ENCODE measurements around the gene WDR82. TPM values are rescaled to one million over a fixed set of nuclear protein-coding genes. Genes with fewer than 3 reads are reported as not detected.
"Not testable (repeated sequence)": the region's sequence is repeated elsewhere in the genome, so short reads cannot be mapped to it uniquely, and the experiment has no call there.

Gene WDR82
- total RNA-seq, 1 experiment from 2014 or later = 44.5 TPM

GRCh38 chr3:52288674-52289073 is 10.2 kb upstream of the WDR82 start:
- Histone ChIP-seq H3K9me2 (ENCODE audit: insufficient read depth) (no peaks in the 10 kb centered on the region), H3F3A (ENCODE audit: insufficient read depth, low read depth) (no peaks in the 10 kb centered on the region), H3K4me2 (peak overlapping the region; percentile 84), H3K27ac (no peak overlapping the region), H4K20me1 (ENCODE audit: insufficient read depth) (no peaks in the 10 kb centered on the region), H3K36me3 (ENCODE audit: low read depth) (no peaks in the 10 kb centered on the region), H3K79me2 (ENCODE audit: low read depth) (peaks cover 6% of the 10 kb centered on the region; the same call in 1 of the 2 replicates), H3K4me1 (replicated peaks; ENCODE audit: insufficient read depth) (peaks cover 7% of the 10 kb centered on the region; the same call in 1 of the 2 replicates), H3K4me3 (peak overlapping the region; percentile 79), H2AFZ (no peak overlapping the region), H3K27me3 (ENCODE audit: insufficient read depth, low read depth) (no peaks in the 10 kb centered on the region), H3K9me3 (ENCODE audit: insufficient read depth, low read depth) (no peaks in the 10 kb centered on the region)
- no peak for DNase-seq
- CTCF ChIA-PET = no interaction called here
- no TSS peak for BruUV-seq (replicated peaks)
- POLR2A ChIA-PET (ENCODE audit: unreplicated experiment) = interaction anchor here (0.6 to 0.7 kb wide), 2 partner anchors 11 to 298 kb away, joined by 3 to 4 read pairs; no protein-coding TSS in a partner anchor
- TF ChIP-seq CTCF (conservative IDR thresholded peaks at IDR 0.05) = no peak
- TF ChIP-seq EZH2 (IDR thresholded peaks at IDR 0.05; ENCODE audit: low read depth) = no peak
- intact Hi-C loops (cut with micrococcal nuclease; ENCODE audit: unreplicated experiment) = loop anchor here (5.0 kb wide), 1 partner anchor 71 kb away; no protein-coding TSS in a partner anchor

GRCh38 chr3:52286777-52287110 is 8.3 kb upstream of the WDR82 start:
- ChIA-PET CTCF (interaction anchor here (0.6 kb wide), 1 partner anchor 27 kb away, joined by 3 read pairs; no protein-coding TSS in a partner anchor), POLR2A (ENCODE audit: unreplicated experiment) (interaction anchor here (0.7 kb wide), 1 partner anchor 66 kb away, joined by 4 read pairs; no protein-coding TSS in a partner anchor)
- H4K20me1 ChIP-seq (ENCODE audit: insufficient read depth) = no peaks in the 10 kb centered on the region
- H3K9me2 ChIP-seq (ENCODE audit: insufficient read depth) = no peaks in the 10 kb centered on the region
- intact Hi-C loops (cut with micrococcal nuclease; ENCODE audit: unreplicated experiment) = loop anchor here (5.0 kb wide), 1 partner anchor 69 kb away; no protein-coding TSS in a partner anchor
- peaks cover 7% of the 10 kb centered on the region; the same call in 1 of the 2 replicates for H3K4me1 ChIP-seq (replicated peaks; ENCODE audit: insufficient read depth)
- H2AFZ ChIP-seq = no peak overlapping the region
- H3F3A ChIP-seq (ENCODE audit: insufficient read depth, low read depth) = no peaks in the 10 kb centered on the region
- no peaks in the 10 kb centered on the region for H3K36me3 ChIP-seq (ENCODE audit: low read depth)
- BruUV-seq (replicated peaks) = no TSS peak
- peak overlapping the region; percentile 84 for H3K4me2 ChIP-seq
- TF ChIP-seq EZH2 (IDR thresholded peaks at IDR 0.05; ENCODE audit: low read depth) (no peak), CTCF (conservative IDR thresholded peaks at IDR 0.05) (no peak)
- H3K27ac ChIP-seq = peak overlapping the region; percentile 85; the same call in 1 of the 2 replicates
- H3K4me3 ChIP-seq = peak overlapping the region; percentile 79
- no peaks in the 10 kb centered on the region for H3K9me3 ChIP-seq (ENCODE audit: insufficient read depth, low read depth)
- DNase-seq = no peak
- no peaks in the 10 kb centered on the region for H3K27me3 ChIP-seq (ENCODE audit: insufficient read depth, low read depth)
- peaks cover 6% of the 10 kb centered on the region; the same call in 1 of the 2 replicates for H3K79me2 ChIP-seq (ENCODE audit: low read depth)

- BruUV-seq (replicated peaks); H2AFZ ChIP-seq; H3K9me3 ChIP-seq (ENCODE audit: insufficient read depth, low read depth); H3K27ac ChIP-seq; H3K36me3 ChIP-seq (ENCODE audit: low read depth); DNase-seq; intact Hi-C loops (cut with micrococcal nuclease; ENCODE audit: unreplicated experiment); H4K20me1 ChIP-seq (ENCODE audit: insufficient read depth); H3K27me3 ChIP-seq (ENCODE audit: insufficient read depth, low read depth); H3K4me2 ChIP-seq; H3K79me2 ChIP-seq (ENCODE audit: low read depth); H3K9me2 ChIP-seq (ENCODE audit: insufficient read depth); POLR2A ChIA-PET (ENCODE audit: unreplicated experiment); H3K4me3 ChIP-seq: not testable (repeated sequence)
- peaks cover 10% of the 10 kb centered on the region; the same call in 1 of the 2 replicates for H3F3A ChIP-seq (ENCODE audit: insufficient read depth, low read depth)
- H3K4me1 ChIP-seq (replicated peaks; ENCODE audit: insufficient read depth) = peaks cover 11% of the 10 kb centered on the region; the same call in 1 of the 2 replicates
- CTCF ChIA-PET = interaction anchor here (1.0 kb wide), 1 partner anchor 38 kb away, joined by 3 read pairs; the partner anchor contains the start of gene PPM1M
Measured at GRCh38 chr3:52284051-52284450, 5.6 kb upstream of the WDR82 start.
